Keratinocyte (primary cell): Measurements from ENCODE around the gene TANGO2. TPM values are rescaled to one million over a fixed set of nuclear protein-coding genes. Genes with fewer than 3 reads are reported as not detected.

Experiments
- DNase-seq: peaks from one replicate; pipeline ENCODE4 v3.0.0-alpha.2; 2011; ENCODE audit warnings: low read depth, missing footprints, low spot score
- FAIRE-seq: peaks from 2 replicates; lab custom pipeline; 2011; peaks lifted over from hg19 to GRCh38; lab: Jason Lieb, UNC
- H2AFZ ChIP-seq: 2 replicates; pipeline ENCODE4 v1.6.0; 2012; ENCODE audit warnings: low read length, control low read depth, inconsistent platforms; ENCODE audit not compliant: control insufficient read depth
- H3K27ac ChIP-seq: 2 replicates; pipeline ENCODE4 v1.5.1; 2011; ENCODE audit warnings: low read length; ENCODE audit not compliant: control insufficient read depth, insufficient read depth
- H3K27me3 ChIP-seq: 3 replicates; pipeline ENCODE4 v1.6.0; 2011; ENCODE audit warnings: low read length; ENCODE audit not compliant: control insufficient read depth, insufficient read depth; ENCODE audit errors: extremely low read depth
- H3K36me3 ChIP-seq, 2 experiments: 2 replicates in 1 of 2; 3 replicates in 1 of 2; pipeline ENCODE4 v1.5.1; 2011; ENCODE audit warnings: low read length in 2 of 2, mild to moderate bottlenecking in 1 of 2; ENCODE audit not compliant: control insufficient read depth in 2 of 2, insufficient read depth in 2 of 2; ENCODE audit errors: extremely low read depth in 1 of 2
- H3K4me1 ChIP-seq: 3 replicates; pipeline ENCODE4 v1.5.1; 2011; ENCODE audit warnings: low read length; ENCODE audit not compliant: control insufficient read depth, insufficient read depth; ENCODE audit errors: extremely low read depth
- H3K4me2 ChIP-seq: 3 replicates; pipeline ENCODE4 v1.6.0; 2011; ENCODE audit warnings: low read depth, low read length; ENCODE audit not compliant: control insufficient read depth, insufficient read depth; ENCODE audit errors: extremely low read depth
- H3K4me3 ChIP-seq, 3 experiments: fragments of 200-600 bp in 1 of 3; sonication (generic) in 1 of 3; 2 replicates in 2 of 3; 3 replicates in 1 of 3; pipeline ENCODE4 v1.5.1; 2011 to 2016; ENCODE audit warnings: low read length in 3 of 3, mild to moderate bottlenecking in 3 of 3, control low read depth in 2 of 3, inconsistent platforms in 1 of 3, low read depth in 1 of 3, mixed read lengths in 1 of 3, mixed run types in 1 of 3, moderate library complexity in 1 of 3; ENCODE audit not compliant: control insufficient read depth in 2 of 3, insufficient read depth in 2 of 3; ENCODE audit errors: extremely low read depth in 1 of 3
- H3K79me2 ChIP-seq: 2 replicates; pipeline ENCODE4 v1.6.0; 2012; ENCODE audit warnings: low read length; ENCODE audit not compliant: control insufficient read depth, insufficient read depth
- H3K9ac ChIP-seq: 3 replicates; pipeline ENCODE4 v1.6.0; 2011; ENCODE audit warnings: low read length; ENCODE audit not compliant: control insufficient read depth, insufficient read depth; ENCODE audit errors: extremely low read depth
- H3K9me1 ChIP-seq: 3 replicates; pipeline ENCODE4 v1.6.0; 2011; ENCODE audit warnings: low read length; ENCODE audit not compliant: control insufficient read depth, insufficient read depth; ENCODE audit errors: extremely low read depth
- H3K9me3 ChIP-seq: 2 replicates; pipeline ENCODE4 v1.5.1; 2012; ENCODE audit warnings: low read depth, low read length; ENCODE audit not compliant: control insufficient read depth
- H4K20me1 ChIP-seq: 3 replicates; pipeline ENCODE4 v1.6.0; 2011; ENCODE audit warnings: low read length; ENCODE audit not compliant: control insufficient read depth, insufficient read depth; ENCODE audit errors: extremely low read depth
- CTCF ChIP-seq, 3 experiments: IDR thresholded peaks in 1 of 3; conservative IDR thresholded peaks in 1 of 3; optimal IDR thresholded peaks in 1 of 3; 2 replicates in 2 of 3; 3 replicates in 1 of 3; pipeline versions ENCODE3 to v1.5.1; 2011; ENCODE audit warnings: low read length in 3 of 3, mild to moderate bottlenecking in 3 of 3, moderate library complexity in 2 of 3, control low read depth in 1 of 3, inconsistent platforms in 1 of 3; ENCODE audit not compliant: insufficient read depth in 2 of 3; ENCODE audit errors: extremely low read depth in 1 of 3
- EZH2 ChIP-seq: IDR thresholded peaks from one replicate; pipeline ENCODE4 v1.6.1; 2012; ENCODE audit warnings: inconsistent platforms, mild to moderate bottlenecking, low read length, moderate library complexity
- dilution Hi-C: fragments of 300-500 bp; cut with MboI; formaldehyde crosslinking; loops from one replicate; pipeline ENCODE4 v1.7.0; 2020; ENCODE audit warnings: low sequenced_read_pairs; ENCODE audit not compliant: extremely low pct_ligation_motif_present
- polyA plus RNA-seq, 5 experiments: library from polyadenylated mRNA; depleted of rRNA in 3 of 5; stranded (reverse) in 3 of 5; stranded (forward) in 1 of 5; unstranded in 1 of 5; fragments of >200 nt; gene quantifications; 1 replicate in 1 of 5; 2 replicates in 3 of 5; 3 replicates in 1 of 5; pipeline versions ENCODE4 v1.2.1 to v1.2.3, GENCODE V29; 2011 to 2012; ENCODE audit warnings: missing spikeins in 2 of 5, low read depth in 1 of 5, low replicate concordance in 1 of 5

Gene TANGO2
- polyA plus RNA-seq, 1 donor (not counting 4 experiments of a cell fraction or from before 2014, with no cell fraction given) = 20.1 TPM

DNA sequence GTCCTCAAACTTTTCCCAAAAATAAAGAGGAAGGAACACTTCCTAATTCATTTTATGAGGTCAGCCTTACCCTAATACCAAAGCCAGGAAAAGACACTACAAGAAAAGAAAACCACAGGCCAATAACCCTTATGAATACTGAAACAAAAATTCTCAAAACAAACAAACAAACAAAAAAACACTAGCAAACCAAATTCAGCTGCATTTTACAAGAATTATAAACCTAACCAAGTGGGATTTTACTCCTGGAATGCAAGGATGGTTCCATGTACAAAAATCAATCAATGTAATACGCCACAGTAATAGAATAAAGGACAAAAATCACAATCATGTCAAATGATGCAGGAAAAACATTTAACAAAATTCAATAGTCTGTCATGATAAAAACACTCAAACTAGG lies 17.6 kb upstream of the TANGO2 start:
- FAIRE-seq = no peak
- Histone ChIP-seq H4K20me1 (no peaks in the 10 kb centered on the region), H3K9ac (no peak overlapping the region), H2AFZ (no peak overlapping the region), H3K4me3 (no peak overlapping the region), H3K27me3 (no peaks in the 10 kb centered on the region), H3K9me1 (no peaks in the 10 kb centered on the region), H3K36me3 (no peaks in the 10 kb centered on the region), H3K27ac (no peak overlapping the region), H3K79me2 (no peaks in the 10 kb centered on the region), H3K4me1 (no peaks in the 10 kb centered on the region), H3K9me3 (no peaks in the 10 kb centered on the region), H3K4me2 (no peak overlapping the region)
- dilution Hi-C loops = no loop called here
- DNase-seq = no peak
- TF ChIP-seq EZH2 (no peak), CTCF (optimal IDR thresholded peaks at IDR 0.05 in 1 of 3, IDR thresholded peaks at IDR 0.05 in 1 of 3, conservative IDR thresholded peaks at IDR 0.05 in 1 of 3; ENCODE audit: extremely low read depth in 1 of 3, insufficient read depth in 2 of 3, low read length in 3 of 3) (no peak)

DNA sequence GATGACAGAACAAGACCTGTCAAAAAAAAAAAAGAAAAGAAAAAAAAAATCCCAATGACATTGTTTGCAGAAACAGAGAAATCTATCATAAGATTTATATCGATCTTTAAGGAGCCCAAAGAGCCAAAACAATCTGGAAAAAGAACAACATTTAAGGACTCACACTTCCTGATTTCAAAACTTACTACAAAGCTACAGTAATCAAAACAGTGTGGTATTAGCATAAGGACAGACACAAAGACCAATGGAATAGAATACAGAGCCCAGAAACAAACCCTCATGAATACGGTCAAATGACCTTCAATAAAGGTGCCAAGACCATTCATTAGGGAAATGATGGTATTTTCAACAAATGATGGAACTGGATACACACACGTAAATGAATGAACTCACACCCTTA lies 16.4 kb upstream of the TANGO2 start:
- dilution Hi-C loops = no loop called here
- FAIRE-seq (no peak), DNase-seq (no peak)
- Histone ChIP-seq H4K20me1 (no peaks in the 10 kb centered on the region), H3K4me2 (no peak overlapping the region), H3K27ac (no peak overlapping the region), H2AFZ (no peak overlapping the region), H3K9ac (no peak overlapping the region), H3K79me2 (no peaks in the 10 kb centered on the region), H3K4me3 (no peak overlapping the region), H3K4me1 (no peaks in the 10 kb centered on the region), H3K36me3 (no peaks in the 10 kb centered on the region), H3K9me3 (no peaks in the 10 kb centered on the region), H3K9me1 (no peaks in the 10 kb centered on the region), H3K27me3 (no peaks in the 10 kb centered on the region)
- TF ChIP-seq EZH2 = no peak
- no peak for TF ChIP-seq CTCF (optimal IDR thresholded peaks at IDR 0.05 in 1 of 3, IDR thresholded peaks at IDR 0.05 in 1 of 3, conservative IDR thresholded peaks at IDR 0.05 in 1 of 3; ENCODE audit: extremely low read depth in 1 of 3, insufficient read depth in 2 of 3, low read length in 3 of 3)
